Common myeloid progenitor, CD34-positive (primary cell): ENCODE data around the gene CCDC18.
A peak's percentile ranks its signal among the peaks of the same experiment; 100 is the strongest.

Source experiments
- CTCF ChIA-PET: fragments of 350-600 bp; sonication (Branson Sonifier 250); formaldehyde crosslinking; loops from one replicate; lab custom pipeline; 2021; ENCODE audit warnings: antibody characterized with exemption; lab: Charles Lee
- POLR2A ChIA-PET: fragments of 350-600 bp; sonication (Branson Sonifier 250); formaldehyde crosslinking; loops from one replicate; lab custom pipeline; 2021; ENCODE audit warnings: antibody characterized with exemption; lab: Charles Lee
- DNase-seq, 3 donors: peaks; one replicate each; pipeline versions ENCODE4 v3.0.0 to v3.0.0-alpha.2; 2013
- H3K27ac ChIP-seq, 2 experiments: 1 replicate in 1 of 2; 2 replicates in 1 of 2; pipeline ENCODE4 v1.7.0; 2013; ENCODE audit warnings: inconsistent platforms in 2 of 2, low read length in 2 of 2, mild to moderate bottlenecking in 2 of 2, low read depth in 1 of 2, moderate library complexity in 1 of 2; ENCODE audit not compliant: severe bottlenecking in 2 of 2, insufficient read depth in 1 of 2, poor library complexity in 1 of 2
- H3K27me3 ChIP-seq, 5 experiments: replicated peaks in 2 of 5; 1 replicate in 3 of 5; 2 replicates in 2 of 5; pipeline versions ENCODE4 v1.6.1 to v1.7.0; 2013; ENCODE audit warnings: low read length in 4 of 5, mild to moderate bottlenecking in 2 of 5, moderate library complexity in 2 of 5, inconsistent platforms in 1 of 5; ENCODE audit not compliant: insufficient read depth in 5 of 5, control insufficient read depth in 4 of 5
- H3K36me3 ChIP-seq, 4 experiments: 1 replicate in 2 of 4; 2 replicates in 2 of 4; pipeline versions ENCODE4 v1.6.1 to v1.7.0; 2013; ENCODE audit warnings: low read length in 3 of 4, control low read depth in 1 of 4, mild to moderate bottlenecking in 1 of 4; ENCODE audit not compliant: control insufficient read depth in 4 of 4, insufficient read depth in 4 of 4
- H3K4me1 ChIP-seq, 4 experiments: 1 replicate in 3 of 4; 2 replicates in 1 of 4; pipeline versions ENCODE4 v1.6.1 to v1.7.1; 2013; ENCODE audit warnings: low read length in 3 of 4, mild to moderate bottlenecking in 3 of 4, control low read depth in 1 of 4, inconsistent platforms in 1 of 4, moderate library complexity in 1 of 4; ENCODE audit not compliant: control insufficient read depth in 4 of 4, insufficient read depth in 4 of 4; ENCODE audit errors: control extremely low read depth in 1 of 4
- H3K4me3 ChIP-seq, 7 experiments: 1 replicate in 4 of 7; 2 replicates in 3 of 7; pipeline versions ENCODE4 v1.5.1 to v1.7.0; 2013; ENCODE audit warnings: mild to moderate bottlenecking in 7 of 7, low read length in 6 of 7, moderate library complexity in 6 of 7, inconsistent platforms in 2 of 7, low read depth in 2 of 7, control low read depth in 1 of 7; ENCODE audit not compliant: insufficient read depth in 4 of 7, control insufficient read depth in 1 of 7; ENCODE audit errors: extremely low read depth in 1 of 7
- H3K9me3 ChIP-seq, 5 experiments: 1 replicate in 4 of 5; 2 replicates in 1 of 5; pipeline versions ENCODE4 v1.6.1 to v1.7.1; 2013; ENCODE audit warnings: low read length in 4 of 5, mild to moderate bottlenecking in 2 of 5, inconsistent platforms in 1 of 5, low read depth in 1 of 5, moderate library complexity in 1 of 5; ENCODE audit not compliant: control insufficient read depth in 4 of 5, insufficient read depth in 2 of 5; ENCODE audit errors: control extremely low read depth in 1 of 5
- WGBS: methylation state at CpG from one replicate; pipeline ENCODE4 v1.1.5; 2013; ENCODE audit not compliant: insufficient coverage; 5-methylcytosine and 5-hydroxymethylcytosine counted together

Gene CCDC18

DNA sequence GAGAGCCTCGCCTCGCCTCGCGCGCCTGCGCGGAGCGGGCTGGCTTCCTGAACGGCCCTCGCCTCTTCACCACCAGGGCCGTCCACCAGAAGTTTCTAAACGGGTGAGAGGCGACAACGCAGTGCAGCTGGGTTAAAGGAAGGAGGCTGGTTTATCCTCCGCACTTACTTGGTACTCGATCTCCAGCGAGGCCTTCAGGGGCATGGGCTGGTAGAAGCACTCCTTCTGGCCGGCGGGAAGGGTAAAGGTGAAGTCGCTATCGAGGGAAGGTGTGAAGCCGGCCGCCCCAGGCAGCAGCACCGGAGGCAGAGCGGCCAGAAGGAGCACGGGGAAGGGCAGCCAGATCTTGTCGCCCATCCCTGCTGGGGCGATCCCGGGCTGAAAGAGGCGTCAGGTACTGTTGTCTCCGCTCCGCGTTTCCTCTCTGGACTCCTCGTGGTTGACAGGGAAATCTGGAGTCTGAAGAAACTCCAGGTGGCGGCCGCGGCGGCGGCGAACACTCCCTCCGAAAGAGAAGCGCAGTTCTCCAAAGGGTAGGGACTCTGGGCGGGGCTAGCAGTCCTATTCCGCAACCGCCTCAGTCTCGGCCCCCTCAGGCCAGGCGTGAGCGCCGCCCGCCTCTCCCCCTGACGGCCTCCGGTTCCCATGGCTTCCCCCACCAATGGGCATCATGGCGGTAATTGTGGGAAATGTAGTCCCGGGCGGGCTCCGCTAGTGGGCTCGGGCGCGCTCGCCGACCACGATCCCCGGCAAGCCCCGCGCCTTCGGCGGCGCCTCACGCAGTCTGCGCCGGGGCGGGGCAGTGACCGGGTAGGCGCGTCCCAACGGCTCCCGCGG is 420 bp upstream of the CCDC18 start, which contains the start of gene TMED5:
Gene TMED5, minus strand, starts transcription at position 528 of the 837 bp plus-strand sequence. Its CDS starts 171 bp downstream, at position 357.
- Histone ChIP-seq H3K36me3 (peaks cover 3 to 8% (median 3%) of the 10 kb centered on the region in 4 experiments), H3K27ac (peak within 1 kb of the TSS; percentile 92 to 98), H3K9me3 (no peaks in the 10 kb centered on the region), H3K4me1 (peaks cover 12 to 60% (median 36%) of the 10 kb centered on the region in 4 experiments), H3K27me3 (no peaks in the 10 kb centered on the region), H3K4me3 (peak within 1 kb of the TSS; percentile 75 to 98 (median 91))
- POLR2A ChIA-PET = interaction anchor here (0.6 to 0.8 kb wide), 3 partner anchors 87 to 203 kb away, joined by 3 to 4 read pairs (median 3); no protein-coding TSS in a partner anchor
- peak; percentile 97 to 99 (median 99) for DNase-seq
- WGBS = under 1% methylated on average over 72 of the region's 78 CpGs
- CTCF ChIA-PET = no interaction called here

DNA sequence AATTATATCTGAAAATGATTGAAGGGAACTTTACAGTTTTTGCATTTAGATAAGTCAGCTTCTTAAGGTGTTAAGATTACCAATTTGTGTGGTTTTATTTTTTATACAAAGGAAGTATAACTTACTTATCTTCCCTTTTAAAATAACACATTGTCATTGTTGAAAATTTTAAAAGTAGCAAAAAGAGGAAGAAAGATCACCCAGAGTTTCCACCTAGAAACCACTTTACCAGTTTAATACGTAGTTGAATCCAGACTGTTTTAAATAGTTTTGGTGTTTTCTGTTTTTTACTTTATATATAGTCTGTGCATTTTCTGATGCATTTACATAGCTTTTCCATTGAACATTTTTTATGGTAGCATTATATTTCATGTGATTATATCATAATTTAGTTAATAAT is 6.1 kb downstream of the CCDC18 start:
- no CpG with 5 or more reads among the region's 1 CpG for WGBS
- Histone ChIP-seq H3K9me3 (no peaks in the 10 kb centered on the region), H3K36me3 (peaks cover 0 to 3% (median 0%) of the 10 kb centered on the region in 4 experiments), H3K27ac (peak overlapping the region; percentile 12 to 77), H3K4me1 (peaks cover 20 to 70% (median 49%) of the 10 kb centered on the region in 4 experiments), H3K4me3 (peak overlapping the region in 2 of 7 experiments; percentile 3 to 20), H3K27me3 (no peaks in the 10 kb centered on the region)
- DNase-seq = peak; percentile 73 to 93 (median 88)
- ChIA-PET CTCF (no interaction called here), POLR2A (interaction anchor here (0.6 to 0.9 kb wide), 2 partner anchors 19 to 45 kb away, joined by 3 read pairs; no protein-coding TSS in a partner anchor)

DNA sequence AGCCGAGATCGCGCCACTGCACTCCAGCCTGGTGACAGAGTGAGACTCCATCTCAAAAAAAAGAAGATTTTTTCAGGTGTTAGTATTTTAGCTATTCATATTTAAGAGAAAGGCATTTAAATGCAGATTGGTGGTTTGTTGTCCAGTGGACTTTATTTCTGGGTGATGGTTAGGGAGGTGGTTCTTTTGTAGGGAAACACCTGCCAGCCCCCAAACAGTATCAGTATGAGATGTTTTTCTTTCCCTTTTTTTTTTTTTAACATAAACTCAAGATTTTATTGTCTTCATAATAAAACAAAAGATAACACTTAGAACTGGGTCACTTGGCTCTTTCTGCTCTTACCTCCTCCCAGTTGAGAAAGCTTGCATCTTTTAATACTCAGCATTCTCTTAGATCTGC is 9.9 kb downstream of the CCDC18 start:
- Histone ChIP-seq H3K9me3 (no peaks in the 10 kb centered on the region), H3K27ac (no peak overlapping the region), H3K4me3 (peak overlapping the region in 3 of 7 experiments; percentile 8 to 33 (median 19)), H3K4me1 (peaks cover 20 to 40% (median 33%) of the 10 kb centered on the region in 4 experiments), H3K27me3 (no peaks in the 10 kb centered on the region), H3K36me3 (peaks cover under 1 to 14% (median 12%) of the 10 kb centered on the region in 4 experiments)
- ChIA-PET POLR2A (no interaction called here), CTCF (interaction anchor here (0.6 to 0.9 kb wide), 4 partner anchors 17 to 372 kb away, joined by 3 read pairs; no protein-coding TSS in a partner anchor)
- no CpG with 5 or more reads among the region's 3 CpGs for WGBS
- DNase-seq = no peak

DNA sequence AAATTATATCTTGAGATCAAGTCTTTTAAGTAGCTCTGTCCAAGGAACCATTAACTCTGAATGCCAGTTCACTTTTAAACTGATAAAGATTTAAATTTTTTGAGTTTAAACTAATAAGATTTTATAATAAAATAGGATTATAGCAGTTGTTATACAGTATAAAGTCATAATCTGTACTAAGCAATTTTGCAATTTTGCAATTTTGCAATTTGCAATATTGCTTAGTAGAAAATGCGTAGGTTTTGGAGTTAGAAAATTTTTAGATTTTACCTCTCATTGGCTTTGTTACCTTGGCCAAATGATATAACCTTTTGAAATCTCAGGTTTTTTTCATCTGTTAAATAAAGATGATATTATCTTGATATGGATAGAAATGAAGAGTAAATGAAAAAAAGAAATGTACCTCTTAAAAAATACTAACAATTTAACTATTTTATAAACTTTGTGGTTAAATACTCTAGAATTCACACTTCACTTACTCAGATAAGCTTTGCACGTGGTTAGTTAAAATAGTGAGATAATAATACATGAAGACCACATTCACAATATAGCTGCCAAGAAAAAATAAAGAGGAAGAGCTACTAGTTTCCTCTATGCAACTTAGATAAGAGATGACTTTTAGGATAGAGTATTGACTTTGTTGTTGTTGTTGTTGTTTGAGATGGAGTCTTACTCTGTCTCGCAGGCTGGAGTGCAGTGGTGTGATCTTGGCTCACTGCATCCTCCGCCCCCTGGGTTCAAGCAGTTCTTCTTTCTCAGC is 13.9 kb downstream of the CCDC18 start:
- peak in 1 of 3 donors; percentile 36 for DNase-seq
- Histone ChIP-seq H3K36me3 (peaks cover 6 to 27% (median 24%) of the 10 kb centered on the region in 4 experiments), H3K4me1 (peaks cover 2 to 11% (median 10%) of the 10 kb centered on the region in 4 experiments), H3K27me3 (no peaks in the 10 kb centered on the region), H3K4me3 (no peak overlapping the region), H3K27ac (no peak overlapping the region), H3K9me3 (no peaks in the 10 kb centered on the region)
- POLR2A ChIA-PET = interaction anchor here (0.7 kb wide), 1 partner anchor 119 kb away, joined by 4 read pairs; no protein-coding TSS in a partner anchor
- CTCF ChIA-PET = interaction anchor here (1.3 kb wide), 1 partner anchor 8 kb away, joined by 4 read pairs; no protein-coding TSS in a partner anchor
- 100% methylated on average over 1 of the region's 4 CpGs for WGBS

DNA sequence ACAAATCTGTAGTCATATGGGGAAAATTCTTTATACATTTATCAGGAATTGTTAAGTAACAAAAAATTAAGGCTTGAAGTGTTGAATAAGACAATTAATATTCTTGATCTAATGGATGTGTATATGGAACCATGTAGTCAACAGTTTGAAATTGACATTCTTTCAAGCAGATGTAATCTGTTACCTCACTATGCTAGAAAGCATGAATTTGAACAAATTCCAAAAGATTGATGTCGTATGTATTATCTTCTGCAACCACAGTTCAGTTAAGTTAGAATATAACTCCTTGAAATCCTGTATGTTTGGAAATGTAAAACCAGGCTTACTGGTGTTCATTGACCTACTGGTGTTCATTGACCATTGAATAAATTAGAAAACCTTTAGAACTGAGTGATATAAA is 16.1 kb downstream of the CCDC18 start:
- H3K4me1 ChIP-seq = no peaks in the 10 kb centered on the region
- WGBS = no CpG with 5 or more reads among the region's 1 CpG
- no peaks in the 10 kb centered on the region for H3K27me3 ChIP-seq
- peaks cover 6 to 39% (median 30%) of the 10 kb centered on the region in 4 experiments for H3K36me3 ChIP-seq
- no peaks in the 10 kb centered on the region for H3K9me3 ChIP-seq
- no peak overlapping the region for H3K4me3 ChIP-seq
- POLR2A ChIA-PET = no interaction called here
- H3K27ac ChIP-seq = no peak overlapping the region
- no peak for DNase-seq
- CTCF ChIA-PET = interaction anchor here (0.7 kb wide), 1 partner anchor 178 kb away, joined by 3 read pairs; no protein-coding TSS in a partner anchor

DNA sequence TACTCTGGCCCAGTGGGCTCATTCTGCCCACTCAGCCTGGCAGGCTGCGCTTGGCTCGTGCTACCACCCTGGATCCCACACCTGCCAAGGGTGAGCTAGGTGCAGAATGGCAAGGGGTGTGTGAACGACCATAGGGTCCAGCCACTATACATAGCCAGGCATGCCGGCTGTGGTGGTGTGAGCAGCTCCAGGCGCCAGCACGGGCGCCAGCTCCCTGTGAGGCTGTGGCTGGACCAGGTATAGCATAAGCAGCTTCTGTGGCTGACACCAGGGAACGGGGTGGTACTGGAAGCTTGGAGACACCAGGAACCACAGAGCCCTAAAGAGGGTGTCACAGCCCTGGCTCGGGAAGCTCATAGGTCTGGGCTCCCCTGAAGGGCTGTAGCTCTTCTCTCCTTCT is 18.6 kb downstream of the CCDC18 start:
- WGBS = 96% methylated on average over 7 of the region's 9 CpGs
- CTCF ChIA-PET = no interaction called here

More for the DNA sequence above, 18.6 kb downstream of the CCDC18 start:
- POLR2A ChIA-PET = no interaction called here
- no peaks in the 10 kb centered on the region for H3K27me3 ChIP-seq
- H3K9me3 ChIP-seq = no peaks in the 10 kb centered on the region
- H3K4me3 ChIP-seq = no peak overlapping the region
- no peak overlapping the region for H3K27ac ChIP-seq
- no peaks in the 10 kb centered on the region for H3K4me1 ChIP-seq
- DNase-seq = no peak
- H3K36me3 ChIP-seq = peaks cover 17 to 51% (median 36%) of the 10 kb centered on the region in 4 experiments
